Kidney (tissue), 14 donors: Measurements from ENCODE around the gene CLIP1. TPM values are rescaled to one million over a fixed set of nuclear protein-coding genes. Genes with fewer than 3 reads are reported as not detected.
"Not testable (repeated sequence)": the region's sequence is repeated elsewhere in the genome, so short reads cannot be mapped to it uniquely, and the experiment has no call there.

Experiments used
- DNase-seq, 5 donors: peaks; one replicate each; pipeline ENCODE4 v3.0.0-alpha.2; 2013 to 2020
- FAIRE-seq: peaks from 2 replicates; lab custom pipeline; 2012; peaks lifted over from hg19 to GRCh38; lab: Jason Lieb, UNC
- H3K27ac ChIP-seq, 2 donors: one replicate each; pipeline ENCODE4 v1.7.0; 2013; ENCODE audit warnings: low read depth in 2 of 2, low read length in 2 of 2, inconsistent platforms in 1 of 2
- H3K27me3 ChIP-seq: one replicate; pipeline ENCODE4 v1.7.1; 2013; ENCODE audit warnings: low read length, inconsistent platforms; ENCODE audit not compliant: control insufficient read depth, insufficient read depth
- H3K36me3 ChIP-seq, 3 donors: one replicate each; pipeline versions ENCODE4 v1.7.0 to v1.7.1; 2013; ENCODE audit warnings: low read length in 3 of 3, control low read depth in 1 of 3, inconsistent platforms in 1 of 3; ENCODE audit not compliant: insufficient read depth in 3 of 3, control insufficient read depth in 2 of 3
- H3K4me1 ChIP-seq, 3 donors: one replicate each; pipeline versions ENCODE4 v1.7.0 to v1.7.1; 2013; ENCODE audit warnings: low read length in 3 of 3, inconsistent platforms in 1 of 3, low read depth in 1 of 3; ENCODE audit not compliant: control insufficient read depth in 2 of 3, insufficient read depth in 2 of 3
- H3K4me3 ChIP-seq, 3 donors: one replicate each; pipeline versions ENCODE4 v1.7.0 to v1.8.1; 2013; ENCODE audit warnings: low read length in 3 of 3, control low read depth in 1 of 3, inconsistent platforms in 1 of 3
- H3K9ac ChIP-seq, 3 donors: one replicate each; pipeline versions ENCODE4 v1.7.0 to v1.7.1; 2013; ENCODE audit warnings: low read length in 3 of 3, control low read depth in 1 of 3, inconsistent platforms in 1 of 3
- H3K9me3 ChIP-seq, 3 donors: one replicate each; pipeline versions ENCODE4 v1.7.0 to v1.7.1; 2013; ENCODE audit warnings: low read length in 3 of 3, control low read depth in 1 of 3, inconsistent platforms in 1 of 3; ENCODE audit not compliant: control insufficient read depth in 2 of 3, insufficient read depth in 1 of 3
- intact Hi-C: fragments of 100-400 bp; cut with DNase I; formaldehyde crosslinking; loops from one replicate; pipeline ENCODE4 v1.11.1; 2022
- polyA plus RNA-seq: library from polyadenylated mRNA; stranded (reverse); fragments of 350-450 nt; fragmentation: Illumina TruSeq; extraction: RNeasy Lipid Tissue Mini Kit (QIAGEN cat#74804); gene quantifications from one replicate; pipeline ENCODE4 v1.2.3, GENCODE V29; 2014; ENCODE audit warnings: low read depth, low replicate concordance; ENCODE audit not compliant: insufficient read depth
- total RNA-seq: library from RNA; stranded (reverse); fragmentation: NEBNext Ultra II Directional; extraction: Animal tissue kit (Norgen Biotek cat#: 25700); gene quantifications from one replicate; pipeline ENCODE4 v1.2.1, GENCODE V29; 2021
- TF ChIP-seq, protein P1 (sequence below): IDR thresholded peaks from 3 replicates; pipeline ENCODE4 v1.5.1; 2012; ENCODE audit warnings: mild to moderate bottlenecking, moderate library complexity, borderline replicate concordance; ENCODE audit not compliant: insufficient read depth; ENCODE audit errors: extremely low read depth
- donor health status: control.
- donor health status: control.
- donor health status: control.
- donor health status: control.
- donor health status: control.
- donor health status: DM: yes; HTN: yes; CAD: no.
- donor health status: Normal renal cell carcinoma (clear cell type).

CLIP1 gene
- total and polyA plus RNA-seq, 2 donors from 2014 or later: 14.5 to 85.3 TPM

DNA sequence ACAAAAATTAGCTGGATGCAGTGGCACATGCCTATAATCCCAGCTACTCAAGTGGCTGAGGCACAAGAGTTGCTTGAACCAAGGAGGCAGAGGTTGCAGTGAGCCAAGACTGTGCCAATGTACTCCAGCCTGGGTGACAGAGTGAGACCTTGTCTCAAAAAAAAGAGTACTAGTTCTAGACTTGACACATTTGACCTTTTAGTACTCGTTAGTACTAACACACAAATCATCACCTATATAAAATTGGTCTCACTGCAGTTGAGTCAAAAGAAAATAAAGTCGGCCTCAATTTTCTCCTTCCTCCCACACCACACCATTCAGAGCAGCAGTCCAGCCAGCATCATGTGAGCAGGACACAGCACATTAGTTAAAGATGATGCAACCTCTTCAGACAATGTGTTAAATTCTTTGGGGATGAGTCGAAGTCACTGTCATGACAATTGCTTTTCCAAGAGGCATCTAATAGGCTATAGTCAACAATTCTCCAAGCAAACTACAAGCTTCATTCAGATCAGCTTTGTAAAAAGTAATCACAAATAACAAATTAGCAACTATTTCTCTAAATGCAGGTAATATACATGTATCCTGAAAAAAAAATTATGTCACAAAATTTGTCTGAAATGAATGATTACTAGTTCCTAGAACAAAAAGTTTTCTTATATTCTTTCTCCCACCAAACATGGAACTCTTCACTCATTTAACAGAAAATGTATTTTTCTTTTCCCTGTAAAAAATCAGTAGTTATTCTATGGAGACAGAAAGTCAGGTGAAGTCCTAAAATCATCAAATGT is 55.6 kb downstream of the CLIP1 start:
- Histone ChIP-seq H3K27ac (no peak overlapping the region), H3K4me3 (no peak overlapping the region), H3K9ac (no peak overlapping the region), H3K4me1 (peaks cover 0 to 3% (median 2%) of the 10 kb centered on the region in 3 donors), H3K36me3 (peaks cover 0 to 6% (median 5%) of the 10 kb centered on the region in 3 donors), H3K9me3 (no peaks in the 10 kb centered on the region), H3K27me3 (no peaks in the 10 kb centered on the region)
- DNase-seq (peak in 1 of 5 donors; percentile 46), FAIRE-seq (no peak)
- TF ChIP-seq, protein P1, sequence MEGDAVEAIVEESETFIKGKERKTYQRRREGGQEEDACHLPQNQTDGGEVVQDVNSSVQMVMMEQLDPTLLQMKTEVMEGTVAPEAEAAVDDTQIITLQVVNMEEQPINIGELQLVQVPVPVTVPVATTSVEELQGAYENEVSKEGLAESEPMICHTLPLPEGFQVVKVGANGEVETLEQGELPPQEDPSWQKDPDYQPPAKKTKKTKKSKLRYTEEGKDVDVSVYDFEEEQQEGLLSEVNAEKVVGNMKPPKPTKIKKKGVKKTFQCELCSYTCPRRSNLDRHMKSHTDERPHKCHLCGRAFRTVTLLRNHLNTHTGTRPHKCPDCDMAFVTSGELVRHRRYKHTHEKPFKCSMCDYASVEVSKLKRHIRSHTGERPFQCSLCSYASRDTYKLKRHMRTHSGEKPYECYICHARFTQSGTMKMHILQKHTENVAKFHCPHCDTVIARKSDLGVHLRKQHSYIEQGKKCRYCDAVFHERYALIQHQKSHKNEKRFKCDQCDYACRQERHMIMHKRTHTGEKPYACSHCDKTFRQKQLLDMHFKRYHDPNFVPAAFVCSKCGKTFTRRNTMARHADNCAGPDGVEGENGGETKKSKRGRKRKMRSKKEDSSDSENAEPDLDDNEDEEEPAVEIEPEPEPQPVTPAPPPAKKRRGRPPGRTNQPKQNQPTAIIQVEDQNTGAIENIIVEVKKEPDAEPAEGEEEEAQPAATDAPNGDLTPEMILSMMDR: no peak
- intact Hi-C loops: no loop called here

- H3K4me1 ChIP-seq, H3K27me3 ChIP-seq, FAIRE-seq, H3K9me3 ChIP-seq, H3K4me3 ChIP-seq, H3K9ac ChIP-seq, DNase-seq, H3K27ac ChIP-seq, intact Hi-C loops: not testable (repeated sequence)
- H3K36me3 ChIP-seq: peaks cover 2 to 18% (median 18%) of the 10 kb centered on the region in 3 donors
Measured at GRCh38 chr12:122365226-122365625, 57.2 kb downstream of the CLIP1 start.

DNA sequence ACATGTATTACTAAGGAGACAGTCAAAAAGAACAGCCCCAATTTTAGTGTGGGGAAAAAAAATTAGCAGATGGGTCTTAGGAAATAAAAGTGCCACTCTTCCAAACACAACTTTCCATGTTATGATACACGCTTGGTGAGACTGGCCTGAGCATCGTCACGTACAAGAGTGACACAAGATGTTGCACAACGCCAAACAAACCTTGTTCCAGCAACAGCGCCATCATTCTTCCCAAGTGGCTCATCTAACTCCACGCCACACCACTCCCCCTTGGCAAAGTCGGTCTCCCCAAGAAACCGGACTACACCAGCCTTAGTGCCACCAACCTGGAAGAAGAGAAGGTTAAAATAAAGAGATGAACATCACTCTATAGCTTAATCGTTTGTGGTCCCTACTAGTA is 58.7 kb downstream of the CLIP1 start:
- Histone ChIP-seq H3K4me1 (peaks cover 0 to 3% (median 0%) of the 10 kb centered on the region in 3 donors), H3K4me3 (no peak overlapping the region), H3K27ac (no peak overlapping the region), H3K36me3 (peaks cover 2 to 25% (median 18%) of the 10 kb centered on the region in 3 donors), H3K27me3 (no peaks in the 10 kb centered on the region), H3K9ac (no peak overlapping the region), H3K9me3 (no peaks in the 10 kb centered on the region)
- FAIRE-seq (no peak), DNase-seq (no peak)
- intact Hi-C loops: no loop called here
- TF ChIP-seq, protein P1: no peak

GRCh38 chr12:122362755-122363154 is 59.7 kb downstream of the CLIP1 start:
- intact Hi-C loops: no loop called here
- Histone ChIP-seq H3K4me1 (no peaks in the 10 kb centered on the region), H3K27ac (no peak overlapping the region), H3K4me3 (no peak overlapping the region), H3K27me3 (no peaks in the 10 kb centered on the region), H3K9me3 (no peaks in the 10 kb centered on the region), H3K36me3 (peaks cover 2 to 25% (median 18%) of the 10 kb centered on the region in 3 donors), H3K9ac (no peak overlapping the region)
- TF ChIP-seq, protein P1: no peak
- DNase-seq (no peak), FAIRE-seq (no peak)

- H3K36me3 ChIP-seq: peaks cover 2 to 37% (median 25%) of the 10 kb centered on the region in 3 donors
- H3K4me3 ChIP-seq, H3K27me3 ChIP-seq, H3K4me1 ChIP-seq, H3K9ac ChIP-seq, intact Hi-C loops, H3K9me3 ChIP-seq, H3K27ac ChIP-seq, FAIRE-seq, DNase-seq: not testable (repeated sequence)
Measured at GRCh38 chr12:122358403-122358802, 64.1 kb downstream of the CLIP1 start.

GRCh38 chr12:122357536-122357935 is 64.9 kb downstream of the CLIP1 start:
- not testable (repeated sequence) for FAIRE-seq

More at GRCh38 chr12:122357536-122357935, 64.9 kb downstream of the CLIP1 start:
- intact Hi-C loops, H3K27ac ChIP-seq, H3K9ac ChIP-seq, H3K9me3 ChIP-seq, H3K27me3 ChIP-seq, H3K4me1 ChIP-seq, H3K4me3 ChIP-seq, DNase-seq: not testable (repeated sequence)
- H3K36me3 ChIP-seq: peaks cover 2 to 40% (median 28%) of the 10 kb centered on the region in 3 donors
